B cell (primary cell): ENCODE results near the gene CACNB2.

Experiments
- CTCF ChIP-seq: fragments of 200-600 bp; IDR thresholded peaks from one replicate; pipeline ENCODE4 v1.8.0; 2022; ENCODE audit warnings: antibody characterized with exemption, mild to moderate bottlenecking
- EZH2 ChIP-seq: IDR thresholded peaks from 2 replicates; pipeline ENCODE4 v1.6.1; 2012; ENCODE audit warnings: borderline replicate concordance, low read depth, mild to moderate bottlenecking, moderate library complexity, low read length; ENCODE audit not compliant: insufficient read depth, poor library complexity, severe bottlenecking

GRCh38 chr10:18540195-18540594 is 400.0 kb downstream of the CACNB2 start:
- no peak for TF ChIP-seq EZH2
- TF ChIP-seq CTCF = no peak
